Keratinocyte (primary cell): ENCODE results near the gene FOXK2. TPM values are rescaled to one million over a fixed set of nuclear protein-coding genes. Genes with fewer than 3 reads are reported as not detected.

Experiments used
- DNase-seq: peaks from one replicate; pipeline ENCODE4 v3.0.0-alpha.2; 2011; ENCODE audit warnings: low read depth, missing footprints, low spot score
- FAIRE-seq: peaks from 2 replicates; lab custom pipeline; 2011; peaks lifted over from hg19 to GRCh38; lab: Jason Lieb, UNC
- H2AFZ ChIP-seq: 2 replicates; pipeline ENCODE4 v1.6.0; 2012; ENCODE audit warnings: low read length, control low read depth, inconsistent platforms; ENCODE audit not compliant: control insufficient read depth
- H3K27ac ChIP-seq: 2 replicates; pipeline ENCODE4 v1.5.1; 2011; ENCODE audit warnings: low read length; ENCODE audit not compliant: control insufficient read depth, insufficient read depth
- H3K27me3 ChIP-seq: 3 replicates; pipeline ENCODE4 v1.6.0; 2011; ENCODE audit warnings: low read length; ENCODE audit not compliant: control insufficient read depth, insufficient read depth; ENCODE audit errors: extremely low read depth
- H3K36me3 ChIP-seq, 2 experiments: 2 replicates in 1 of 2; 3 replicates in 1 of 2; pipeline ENCODE4 v1.5.1; 2011; ENCODE audit warnings: low read length in 2 of 2, mild to moderate bottlenecking in 1 of 2; ENCODE audit not compliant: control insufficient read depth in 2 of 2, insufficient read depth in 2 of 2; ENCODE audit errors: extremely low read depth in 1 of 2
- H3K4me1 ChIP-seq: 3 replicates; pipeline ENCODE4 v1.5.1; 2011; ENCODE audit warnings: low read length; ENCODE audit not compliant: control insufficient read depth, insufficient read depth; ENCODE audit errors: extremely low read depth
- H3K4me2 ChIP-seq: 3 replicates; pipeline ENCODE4 v1.6.0; 2011; ENCODE audit warnings: low read depth, low read length; ENCODE audit not compliant: control insufficient read depth, insufficient read depth; ENCODE audit errors: extremely low read depth
- H3K4me3 ChIP-seq, 3 experiments: fragments of 200-600 bp in 1 of 3; sonication (generic) in 1 of 3; 2 replicates in 2 of 3; 3 replicates in 1 of 3; pipeline ENCODE4 v1.5.1; 2011 to 2016; ENCODE audit warnings: low read length in 3 of 3, mild to moderate bottlenecking in 3 of 3, control low read depth in 2 of 3, inconsistent platforms in 1 of 3, low read depth in 1 of 3, mixed read lengths in 1 of 3, mixed run types in 1 of 3, moderate library complexity in 1 of 3; ENCODE audit not compliant: control insufficient read depth in 2 of 3, insufficient read depth in 2 of 3; ENCODE audit errors: extremely low read depth in 1 of 3
- H3K79me2 ChIP-seq: 2 replicates; pipeline ENCODE4 v1.6.0; 2012; ENCODE audit warnings: low read length; ENCODE audit not compliant: control insufficient read depth, insufficient read depth
- H3K9ac ChIP-seq: 3 replicates; pipeline ENCODE4 v1.6.0; 2011; ENCODE audit warnings: low read length; ENCODE audit not compliant: control insufficient read depth, insufficient read depth; ENCODE audit errors: extremely low read depth
- H3K9me1 ChIP-seq: 3 replicates; pipeline ENCODE4 v1.6.0; 2011; ENCODE audit warnings: low read length; ENCODE audit not compliant: control insufficient read depth, insufficient read depth; ENCODE audit errors: extremely low read depth
- H3K9me3 ChIP-seq: 2 replicates; pipeline ENCODE4 v1.5.1; 2012; ENCODE audit warnings: low read depth, low read length; ENCODE audit not compliant: control insufficient read depth
- H4K20me1 ChIP-seq: 3 replicates; pipeline ENCODE4 v1.6.0; 2011; ENCODE audit warnings: low read length; ENCODE audit not compliant: control insufficient read depth, insufficient read depth; ENCODE audit errors: extremely low read depth
- EZH2 ChIP-seq: IDR thresholded peaks from one replicate; pipeline ENCODE4 v1.6.1; 2012; ENCODE audit warnings: inconsistent platforms, mild to moderate bottlenecking, low read length, moderate library complexity
- dilution Hi-C: fragments of 300-500 bp; cut with MboI; formaldehyde crosslinking; loops from one replicate; pipeline ENCODE4 v1.7.0; 2020; ENCODE audit warnings: low sequenced_read_pairs; ENCODE audit not compliant: extremely low pct_ligation_motif_present
- polyA plus RNA-seq, 5 experiments: library from polyadenylated mRNA; depleted of rRNA in 3 of 5; stranded (reverse) in 3 of 5; stranded (forward) in 1 of 5; unstranded in 1 of 5; fragments of >200 nt; gene quantifications; 1 replicate in 1 of 5; 2 replicates in 3 of 5; 3 replicates in 1 of 5; pipeline versions ENCODE4 v1.2.1 to v1.2.3, GENCODE V29; 2011 to 2012; ENCODE audit warnings: missing spikeins in 2 of 5, low read depth in 1 of 5, low replicate concordance in 1 of 5
- TF ChIP-seq, protein P1 (sequence below), 3 experiments: IDR thresholded peaks in 1 of 3; conservative IDR thresholded peaks in 1 of 3; optimal IDR thresholded peaks in 1 of 3; 2 replicates in 2 of 3; 3 replicates in 1 of 3; pipeline versions ENCODE3 to v1.5.1; 2011; ENCODE audit warnings: low read length in 3 of 3, mild to moderate bottlenecking in 3 of 3, moderate library complexity in 2 of 3, control low read depth in 1 of 3, inconsistent platforms in 1 of 3; ENCODE audit not compliant: insufficient read depth in 2 of 3; ENCODE audit errors: extremely low read depth in 1 of 3

Gene FOXK2
- polyA plus RNA-seq, 1 donor (not counting 4 experiments of a cell fraction or from before 2014, with no cell fraction given): 43.9 TPM

DNA sequence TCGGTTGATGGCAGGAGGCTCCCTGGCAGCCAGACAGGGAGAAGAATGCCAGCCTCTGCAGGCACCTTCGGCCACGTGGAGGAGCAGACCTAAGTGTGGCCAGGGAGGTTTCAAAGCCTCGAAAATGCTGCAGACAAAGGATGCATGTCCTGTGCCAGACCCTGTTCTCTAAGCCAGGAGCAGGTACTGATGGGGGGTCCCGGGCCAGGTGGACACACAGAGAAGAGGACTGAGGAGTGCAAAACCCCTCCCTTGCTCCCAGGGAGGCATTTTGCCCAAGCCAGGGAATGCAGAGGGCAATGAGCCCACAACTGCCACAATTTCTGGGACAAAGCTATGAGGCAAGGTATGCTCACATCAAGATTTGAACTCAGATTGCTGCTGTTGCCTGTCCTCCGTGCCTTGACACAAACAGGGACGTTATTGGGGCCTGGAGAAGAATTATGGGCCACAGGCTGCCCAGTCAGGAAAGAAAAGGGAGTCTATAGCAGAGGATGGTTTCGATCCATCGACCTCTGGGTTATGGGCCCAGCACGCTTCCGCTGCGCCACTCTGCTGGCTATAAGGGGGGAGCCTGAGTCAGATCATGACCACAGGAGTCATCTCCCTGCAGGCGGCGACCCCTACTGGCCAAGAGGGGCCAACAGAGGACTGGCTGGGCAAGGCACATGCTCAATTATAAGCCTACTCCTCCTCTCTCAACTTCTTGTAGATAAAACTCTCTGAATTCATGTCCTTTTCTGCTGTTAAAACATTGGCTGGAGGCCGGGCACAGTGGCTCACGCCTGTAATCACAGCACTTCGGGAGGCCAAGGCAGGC is 25.1 kb upstream of the FOXK2 start:
- H3K79me2 ChIP-seq: no peaks in the 10 kb centered on the region
- peak; percentile 32 for FAIRE-seq
- no peaks in the 10 kb centered on the region for H3K9me3 ChIP-seq
- H3K9ac ChIP-seq: no peak overlapping the region
- no peak overlapping the region for H3K27ac ChIP-seq
- peaks cover 2% of the 10 kb centered on the region for H3K9me1 ChIP-seq
- H3K4me2 ChIP-seq: peak overlapping the region; percentile 35
- dilution Hi-C loops: no loop called here
- H3K27me3 ChIP-seq: no peaks in the 10 kb centered on the region
- no peak overlapping the region for H2AFZ ChIP-seq
- H3K36me3 ChIP-seq: no peaks in the 10 kb centered on the region
- H4K20me1 ChIP-seq: no peaks in the 10 kb centered on the region
- H3K4me3 ChIP-seq: no peak overlapping the region
- peak; percentile 98 for DNase-seq
- H3K4me1 ChIP-seq: peaks cover 47% of the 10 kb centered on the region
- TF ChIP-seq, protein P1, sequence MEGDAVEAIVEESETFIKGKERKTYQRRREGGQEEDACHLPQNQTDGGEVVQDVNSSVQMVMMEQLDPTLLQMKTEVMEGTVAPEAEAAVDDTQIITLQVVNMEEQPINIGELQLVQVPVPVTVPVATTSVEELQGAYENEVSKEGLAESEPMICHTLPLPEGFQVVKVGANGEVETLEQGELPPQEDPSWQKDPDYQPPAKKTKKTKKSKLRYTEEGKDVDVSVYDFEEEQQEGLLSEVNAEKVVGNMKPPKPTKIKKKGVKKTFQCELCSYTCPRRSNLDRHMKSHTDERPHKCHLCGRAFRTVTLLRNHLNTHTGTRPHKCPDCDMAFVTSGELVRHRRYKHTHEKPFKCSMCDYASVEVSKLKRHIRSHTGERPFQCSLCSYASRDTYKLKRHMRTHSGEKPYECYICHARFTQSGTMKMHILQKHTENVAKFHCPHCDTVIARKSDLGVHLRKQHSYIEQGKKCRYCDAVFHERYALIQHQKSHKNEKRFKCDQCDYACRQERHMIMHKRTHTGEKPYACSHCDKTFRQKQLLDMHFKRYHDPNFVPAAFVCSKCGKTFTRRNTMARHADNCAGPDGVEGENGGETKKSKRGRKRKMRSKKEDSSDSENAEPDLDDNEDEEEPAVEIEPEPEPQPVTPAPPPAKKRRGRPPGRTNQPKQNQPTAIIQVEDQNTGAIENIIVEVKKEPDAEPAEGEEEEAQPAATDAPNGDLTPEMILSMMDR (optimal IDR thresholded peaks at IDR 0.05 in 1 of 3, IDR thresholded peaks at IDR 0.05 in 1 of 3, conservative IDR thresholded peaks at IDR 0.05 in 1 of 3; ENCODE audit: extremely low read depth in 1 of 3, insufficient read depth in 2 of 3, low read length in 3 of 3): peak; percentile 89 to 95 (median 95)
- no peak for TF ChIP-seq EZH2

GRCh38 chr17:82495844-82496528 is 23.5 kb upstream of the FOXK2 start:
- DNase-seq: peak; percentile 98
- H3K4me2 ChIP-seq: peak overlapping the region; percentile 60
- FAIRE-seq: peak; percentile 90
- H4K20me1 ChIP-seq: no peaks in the 10 kb centered on the region
- H3K36me3 ChIP-seq: no peaks in the 10 kb centered on the region
- peak overlapping the region in 1 of 3 experiments; percentile 26 for H3K4me3 ChIP-seq
- H3K9me3 ChIP-seq: no peaks in the 10 kb centered on the region
- no peaks in the 10 kb centered on the region for H3K27me3 ChIP-seq
- no peaks in the 10 kb centered on the region for H3K79me2 ChIP-seq
- TF ChIP-seq, protein P1 (optimal IDR thresholded peaks at IDR 0.05 in 1 of 3, IDR thresholded peaks at IDR 0.05 in 1 of 3, conservative IDR thresholded peaks at IDR 0.05 in 1 of 3; ENCODE audit: extremely low read depth in 1 of 3, insufficient read depth in 2 of 3, low read length in 3 of 3): no peak
- TF ChIP-seq EZH2: no peak
- H3K4me1 ChIP-seq: peaks cover 47% of the 10 kb centered on the region
- peaks cover 2% of the 10 kb centered on the region for H3K9me1 ChIP-seq
- H2AFZ ChIP-seq: peak overlapping the region; percentile 79
- H3K9ac ChIP-seq: peak overlapping the region; percentile 49
- peak overlapping the region; percentile 75 for H3K27ac ChIP-seq
- dilution Hi-C loops: no loop called here
